ENCODE results near the gene ADRM1.

Gene ADRM1

GRCh38 chr20:62281161-62281933 is 21.4 kb upstream of the ADRM1 start:
- no peak for DNase-seq

DNA sequence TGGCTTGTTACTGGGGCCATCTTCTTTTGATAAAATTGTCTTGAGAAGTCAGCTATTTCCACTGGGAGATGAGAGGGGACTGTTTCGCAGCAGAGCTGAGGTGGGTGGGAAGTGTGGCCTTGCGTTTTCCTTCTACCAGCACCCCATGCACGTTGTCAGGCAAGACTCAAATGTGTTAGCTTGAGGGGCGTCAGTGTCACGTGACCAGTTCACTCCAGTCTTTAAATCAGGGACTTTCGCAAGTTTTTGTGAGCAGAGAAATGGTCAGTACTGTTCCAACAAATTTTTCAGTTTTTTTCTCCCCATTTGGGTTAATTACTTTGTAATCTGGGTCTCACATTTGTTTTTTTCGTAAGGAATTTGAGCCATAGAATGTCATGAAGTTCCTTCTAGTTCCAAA is 20.7 kb upstream of the ADRM1 start:
- DNase-seq = no peak

DNA sequence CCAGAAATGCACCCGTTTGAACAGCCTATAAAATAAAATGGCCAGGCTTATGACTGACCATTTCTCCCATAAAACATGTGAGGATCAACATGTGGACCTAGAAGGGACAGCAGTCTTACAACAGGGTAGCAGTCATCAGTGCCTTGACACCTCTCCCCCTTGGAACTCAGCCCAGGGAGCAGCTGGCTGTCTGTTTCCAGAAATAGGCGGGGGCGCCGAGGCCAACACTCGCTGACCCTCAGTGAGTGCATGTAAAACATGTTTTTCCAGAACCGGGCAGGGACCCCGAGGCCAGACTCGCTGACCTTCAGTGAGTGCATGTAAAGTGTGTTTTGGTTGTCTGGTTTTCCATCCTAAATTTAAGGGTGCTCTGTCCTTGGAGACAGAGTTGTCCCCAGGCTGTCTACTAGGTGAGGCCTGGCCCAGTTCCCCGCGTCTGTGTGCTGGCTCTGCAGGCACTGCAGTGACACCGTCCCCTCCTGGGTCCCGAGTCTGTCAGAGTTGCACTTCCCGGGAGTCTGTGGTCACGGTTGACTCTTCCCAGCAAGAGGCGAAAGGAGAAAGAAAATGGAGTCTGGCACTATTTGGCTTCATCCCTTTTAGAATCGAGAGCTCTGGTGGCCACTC is 19.8 kb upstream of the ADRM1 start:
- DNase-seq = no peak

GRCh38 chr20:62284448-62284847 is 18.3 kb upstream of the ADRM1 start:
- no peak for DNase-seq

GRCh38 chr20:62285151-62285550 is 17.6 kb upstream of the ADRM1 start:
- no peak for DNase-seq

DNA sequence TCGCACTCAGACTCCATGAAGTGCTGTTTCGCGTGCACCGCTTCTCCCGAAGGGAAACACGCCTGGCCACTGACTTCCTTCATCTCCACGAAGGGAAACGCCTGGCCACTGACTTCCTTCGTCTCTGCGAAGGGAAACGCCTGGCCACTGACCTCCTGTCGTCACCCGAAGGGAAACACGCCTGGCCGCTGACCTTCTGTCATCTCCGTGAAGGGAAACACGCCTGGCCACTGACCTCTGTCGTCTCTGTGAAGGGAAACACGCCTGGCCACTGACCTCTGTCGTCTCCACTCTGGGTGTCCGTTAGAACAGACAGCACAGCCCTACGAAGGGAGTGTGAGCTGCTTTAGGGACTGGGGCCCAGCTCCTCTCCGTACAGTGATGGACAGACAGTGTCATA is 17.1 kb upstream of the ADRM1 start:
- no peak for DNase-seq

DNA sequence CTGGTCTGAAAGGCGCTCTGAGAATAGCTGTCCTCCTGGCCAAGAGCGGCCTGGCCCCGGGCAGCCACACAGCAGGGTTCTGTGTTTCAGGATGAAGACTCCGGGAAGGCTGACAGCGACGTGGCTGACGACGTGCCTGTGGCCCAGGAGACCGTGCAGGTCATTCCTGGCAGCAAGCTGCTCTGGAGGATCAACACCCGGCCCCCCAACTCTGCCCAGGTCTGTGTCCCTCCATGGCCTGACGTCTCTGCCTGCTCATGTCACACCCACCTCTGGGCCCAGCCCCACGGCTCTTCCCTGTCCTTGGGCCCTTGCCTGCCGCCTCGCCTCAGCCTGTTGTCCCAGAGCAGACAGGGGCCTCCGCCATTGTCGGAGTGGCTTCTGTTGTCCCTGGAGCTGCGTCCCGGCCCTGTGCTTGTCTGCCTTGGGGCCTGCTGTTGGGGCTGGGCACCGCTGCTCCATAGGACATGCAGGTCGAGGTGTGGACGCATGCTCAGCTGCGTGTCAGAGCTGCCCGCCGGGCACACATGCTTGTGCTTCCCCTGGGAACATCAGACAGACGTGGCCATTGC is 16.2 kb upstream of the ADRM1 start:
- DNase-seq = no peak

DNA sequence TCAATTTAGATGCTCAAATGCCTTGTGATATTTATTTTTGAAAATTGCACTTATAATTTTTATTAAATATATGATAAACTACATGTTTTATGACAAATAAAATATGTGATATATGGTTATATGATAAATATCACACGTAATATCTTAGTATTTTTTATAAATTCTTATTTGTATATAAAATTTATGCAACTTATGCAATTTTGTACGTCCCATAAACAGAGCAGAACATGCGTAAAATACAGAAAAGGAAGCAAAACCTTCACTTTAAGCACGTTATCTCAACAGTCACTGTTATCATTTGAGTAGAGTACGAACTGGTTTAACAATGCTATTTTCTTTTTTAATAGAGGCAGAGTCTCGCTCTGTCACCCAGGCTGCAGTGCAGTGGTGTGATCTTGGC is 15.7 kb upstream of the ADRM1 start:
- DNase-seq = no peak

- no peak for DNase-seq
Measured at GRCh38 chr20:62287759-62288534, 14.8 kb upstream of the ADRM1 start.

GRCh38 chr20:62288535-62289105 is 14.2 kb upstream of the ADRM1 start:
- DNase-seq = no peak

DNA sequence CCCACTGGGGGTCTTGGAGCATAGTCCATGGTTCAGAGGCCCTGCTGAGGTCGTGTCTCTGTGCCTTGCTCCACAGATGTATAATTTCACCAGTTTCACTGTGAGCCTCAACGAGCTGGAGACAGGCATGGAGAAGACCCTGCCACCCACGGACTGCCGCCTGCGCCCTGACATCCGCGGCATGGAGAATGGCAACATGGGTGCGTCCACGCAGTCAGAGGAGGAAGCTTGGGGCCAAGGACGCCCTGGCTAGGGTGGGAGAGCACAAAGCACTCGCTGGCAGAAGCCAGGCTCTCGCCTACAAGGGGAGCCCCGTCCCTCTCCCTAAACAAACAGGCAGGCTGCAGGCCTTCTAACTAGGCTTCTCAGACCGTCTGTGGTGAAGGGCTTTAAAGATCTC is 13.7 kb upstream of the ADRM1 start:
- DNase-seq = no peak

DNA sequence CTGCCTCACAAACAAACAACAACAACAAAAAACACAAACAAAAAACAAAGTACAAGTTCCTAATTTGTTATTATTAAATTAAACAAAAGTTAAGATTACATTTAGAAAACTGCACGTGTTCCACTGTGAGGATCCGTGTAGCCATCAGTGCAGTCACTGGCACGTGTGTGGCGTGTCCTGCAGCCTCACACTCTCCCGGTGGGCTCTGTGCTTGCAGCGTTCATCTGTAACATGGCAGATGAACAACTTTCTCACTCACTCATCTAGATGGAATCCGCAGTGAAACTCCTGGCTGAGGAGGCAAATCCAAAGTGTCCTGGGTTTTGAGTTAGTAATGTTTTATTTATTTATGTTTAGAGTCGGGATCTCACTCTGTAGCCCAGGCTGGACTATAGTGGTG is 12.9 kb upstream of the ADRM1 start:
- DNase-seq = no peak

GRCh38 chr20:62291251-62292066 is 11.3 kb upstream of the ADRM1 start:
- DNase-seq = no peak

- DNase-seq = no peak
Measured at GRCh38 chr20:62292108-62292507, 10.7 kb upstream of the ADRM1 start.

- no peak for DNase-seq
Measured at GRCh38 chr20:62293111-62293784, 9.5 kb upstream of the ADRM1 start.

DNA sequence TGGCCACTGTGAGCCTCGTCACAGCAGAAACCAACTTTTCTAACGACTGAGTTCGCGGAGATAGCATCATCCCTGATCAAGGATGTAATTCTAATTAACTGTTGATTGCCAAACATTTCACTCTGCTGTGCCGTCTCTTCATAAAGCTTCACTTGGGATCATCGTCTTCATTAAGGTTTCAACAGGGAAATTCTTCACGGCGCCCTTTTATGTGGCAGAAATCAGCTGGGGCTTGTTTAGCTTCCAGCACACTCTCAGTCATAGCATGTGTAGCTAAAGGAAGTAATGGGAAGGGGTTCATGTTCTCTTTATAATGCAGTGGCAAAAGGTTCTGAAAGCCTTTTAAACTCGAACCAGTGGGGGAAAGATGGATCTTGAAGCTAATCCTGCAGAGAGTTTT is 8.9 kb upstream of the ADRM1 start:
- no peak for DNase-seq

GRCh38 chr20:62294516-62294915 is 8.3 kb upstream of the ADRM1 start:
- DNase-seq = no peak

GRCh38 chr20:62296724-62297448 is 5.9 kb upstream of the ADRM1 start:
- DNase-seq = no peak

DNA sequence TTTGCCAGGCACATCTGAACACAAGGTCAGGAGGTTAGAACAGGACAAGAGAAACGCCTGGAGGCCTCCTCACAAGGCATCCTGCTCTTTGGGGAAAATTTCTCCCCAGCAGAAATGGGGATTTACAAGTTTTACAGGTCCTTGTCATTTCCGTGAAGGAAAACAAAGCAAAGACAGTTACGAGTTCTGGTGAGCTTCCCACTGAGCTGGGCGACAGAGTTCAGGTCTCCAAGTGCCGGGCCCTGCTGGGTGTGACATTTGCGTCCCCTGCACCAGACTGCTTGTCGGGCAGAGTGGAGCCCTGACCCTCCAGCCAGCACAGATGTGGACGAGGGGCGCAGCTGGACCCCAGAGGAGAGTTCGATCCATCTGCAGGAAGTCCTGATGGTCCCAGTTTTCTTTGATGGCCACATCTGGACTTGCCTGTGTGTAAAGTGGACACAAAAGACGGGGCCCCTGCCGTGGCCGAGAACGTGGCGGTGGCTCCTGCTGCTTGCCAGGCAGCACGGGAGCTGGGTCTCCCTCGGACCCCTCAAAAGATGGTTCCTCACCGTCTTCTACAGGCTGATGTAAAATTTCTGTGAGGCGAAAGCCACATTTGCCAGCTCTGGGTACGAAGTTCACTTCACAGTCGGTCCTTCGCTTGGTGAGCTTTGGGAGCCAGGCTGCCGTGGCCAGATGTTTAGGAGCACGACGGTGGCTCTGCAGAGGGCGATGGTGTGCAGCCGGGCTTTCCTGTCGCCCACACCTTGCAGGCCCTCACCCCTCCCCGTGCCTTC is 5.2 kb upstream of the ADRM1 start:
- no peak for DNase-seq

DNA sequence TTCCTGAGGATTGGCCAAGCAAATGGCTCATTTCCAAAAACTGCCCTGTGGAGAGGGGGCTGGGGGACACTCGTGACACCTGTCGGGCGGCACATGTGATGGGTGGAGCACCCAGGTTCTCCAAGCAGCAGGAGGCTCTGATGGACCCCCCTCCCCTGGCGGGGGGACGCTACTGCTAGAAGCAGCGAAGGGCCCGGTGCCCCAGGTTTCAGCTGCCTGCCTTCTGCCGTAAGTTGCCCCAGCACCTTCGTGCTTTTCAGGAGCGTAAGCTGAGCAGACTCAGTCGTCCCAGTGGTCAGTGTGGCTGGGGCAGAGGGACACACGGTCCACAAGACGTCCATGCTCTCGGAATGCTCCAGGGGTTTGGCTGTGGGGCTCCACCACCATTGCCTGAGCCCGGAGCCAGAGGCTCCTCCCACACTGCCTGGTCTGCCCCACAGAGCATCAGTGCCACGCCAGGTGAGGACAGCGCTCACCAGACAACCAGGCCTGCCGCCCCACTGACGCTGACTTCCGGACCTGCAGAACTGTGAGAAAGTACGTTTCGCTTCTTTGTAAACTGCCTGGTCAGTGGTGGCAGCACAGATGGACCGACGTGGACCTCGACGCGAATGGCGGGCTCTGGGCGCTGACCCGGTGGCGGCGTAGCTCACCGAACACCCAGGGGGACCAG is 4.1 kb upstream of the ADRM1 start:
- DNase-seq = no peak

Measured in T-helper 1 cell (primary cell).